Smooth muscle cell (in vitro differentiated cells): ENCODE data around the gene FBXL13. TPM values are rescaled to one million over a fixed set of nuclear protein-coding genes. Genes with fewer than 3 reads are reported as not detected.
A peak's percentile ranks its signal among the peaks of the same experiment; 100 is the strongest.

Source experiments
- DNase-seq: peaks from one replicate; lab custom pipeline; 2025; ENCODE audit not compliant: unreplicated experiment; lab: John Stamatoyannopoulos, UW
- H2AFZ ChIP-seq: fragments of 200-600 bp; sonication (generic); 2 replicates; pipeline ENCODE4 v1.6.0; 2016; ENCODE audit warnings: antibody characterized with exemption, low read depth, mild to moderate bottlenecking
- H3F3A ChIP-seq: fragments of 200-600 bp; sonication (generic); 2 replicates; pipeline ENCODE4 v1.6.0; 2017; ENCODE audit warnings: antibody characterized with exemption, low read depth
- H3K27ac ChIP-seq: fragments of 200-600 bp; sonication (generic); 2 replicates; pipeline ENCODE4 v1.5.1; 2016; ENCODE audit warnings: low read depth, mild to moderate bottlenecking
- H3K27me3 ChIP-seq: fragments of 200-600 bp; sonication (generic); 2 replicates; pipeline ENCODE4 v1.6.1; 2016; ENCODE audit warnings: low read depth, mild to moderate bottlenecking
- H3K36me3 ChIP-seq: fragments of 200-600 bp; sonication (generic); 2 replicates; pipeline ENCODE4 v1.5.1; 2016; ENCODE audit warnings: low read depth
- H3K4me1 ChIP-seq: fragments of 200-600 bp; sonication (generic); 2 replicates; pipeline ENCODE4 v1.5.1; 2016; ENCODE audit warnings: low read depth
- H3K4me2 ChIP-seq: fragments of 200-600 bp; sonication (generic); 2 replicates; pipeline ENCODE4 v1.6.0; 2016; ENCODE audit warnings: mild to moderate bottlenecking
- H3K4me3 ChIP-seq: fragments of 200-600 bp; sonication (generic); 2 replicates; pipeline ENCODE4 v1.5.1; 2016; ENCODE audit warnings: mild to moderate bottlenecking
- H3K79me2 ChIP-seq: fragments of 200-600 bp; sonication (generic); 2 replicates; pipeline ENCODE4 v1.6.0; 2016; ENCODE audit warnings: low read depth, mild to moderate bottlenecking
- H3K9ac ChIP-seq: fragments of 200-600 bp; sonication (generic); 2 replicates; pipeline ENCODE4 v1.6.0; 2016; ENCODE audit warnings: low read depth
- H3K9me3 ChIP-seq: fragments of 200-600 bp; sonication (generic); replicated peaks from 2 replicates; pipeline ENCODE4 v1.5.1; 2016; ENCODE audit warnings: low read depth
- H4K20me1 ChIP-seq: fragments of 200-600 bp; sonication (generic); 2 replicates; pipeline ENCODE4 v1.6.0; 2016; ENCODE audit warnings: low read depth
- WGBS: methylation state at CpG from one replicate; pipeline ENCODE4 v1.1.7; 2016; ENCODE audit warnings: low lambda C conversion rate; 5-methylcytosine and 5-hydroxymethylcytosine counted together
- polyA plus RNA-seq: library from polyadenylated mRNA; unstranded; fragments of >200 nt; fragmentation: Nextera tagmentation; extraction: Ambion mirVana; gene quantifications from 2 replicates; pipeline ENCODE4 v1.2.1, GENCODE V29; 2016
- total RNA-seq: library from RNA; depleted of rRNA; stranded (reverse); fragments of >200 nt; gene quantifications from 2 replicates; pipeline ENCODE4 v1.2.3, GENCODE V29; 2014
- TF ChIP-seq, protein P1 (sequence below): fragments of 200-600 bp; sonication (generic); IDR thresholded peaks from 2 replicates; pipeline ENCODE4 v1.5.1; 2017; ENCODE audit warnings: borderline replicate concordance, mild to moderate bottlenecking, antibody characterized with exemption; ENCODE audit not compliant: insufficient read depth, poor library complexity, severe bottlenecking

FBXL13 gene
- total RNA-seq (7.0 and 12.1 TPM in 2 replicates), polyA plus RNA-seq (1.6 and 2.6 TPM in 2 replicates)

DNA sequence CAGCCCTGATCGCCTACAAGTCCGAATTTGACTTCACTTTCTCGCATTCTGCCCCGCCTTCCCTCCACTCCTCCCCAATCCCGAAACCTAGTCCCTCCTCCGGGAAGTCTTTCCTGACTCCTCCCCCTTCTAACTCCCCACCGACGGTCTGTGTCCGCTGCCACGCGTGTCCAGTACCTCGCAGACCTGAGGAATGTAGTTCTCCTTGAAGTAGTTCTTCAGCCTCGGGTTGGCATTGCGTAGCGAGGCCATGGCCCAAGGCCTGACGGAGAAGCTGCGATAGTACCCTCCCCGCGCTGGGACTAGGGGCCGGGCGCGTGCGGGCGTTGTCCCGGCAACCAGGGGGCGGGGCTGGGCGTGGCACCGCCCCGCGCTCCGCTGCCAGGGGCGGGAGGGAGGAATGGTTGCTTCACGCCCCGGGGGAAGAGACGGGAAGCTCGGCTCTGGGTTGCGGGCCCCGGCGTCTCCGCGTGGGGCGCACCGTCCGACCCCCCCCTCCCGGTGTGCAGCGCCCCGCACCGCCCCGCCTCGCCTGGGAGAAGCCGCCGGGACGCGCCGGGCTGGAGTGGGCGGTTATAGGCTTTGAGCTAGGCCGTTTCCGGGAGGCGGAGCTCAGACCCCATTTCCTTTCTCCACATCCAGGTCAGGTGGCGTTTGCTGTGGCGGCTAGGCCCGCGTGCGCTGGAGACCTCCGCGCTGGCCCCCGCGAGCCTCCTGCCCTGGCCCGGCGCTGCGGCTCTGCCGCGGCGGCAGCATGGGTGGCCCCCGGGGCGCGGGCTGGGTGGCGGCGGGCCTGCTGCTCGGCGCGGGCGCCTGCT lies at the start of gene FBXL13, which contains the start of gene ARMC10:
FBXL13 (minus strand) TSS at position 278 of the 818 bp plus-strand sequence.
ARMC10 (plus strand) TSS at position 622 of the 818 bp plus-strand sequence; CDS start at position 755, 133 bp downstream.
- H2AFZ ChIP-seq, result peak within 1 kb of the TSS; percentile 97
- WGBS, result 4% methylated on average over 48 of the region's 83 CpGs

DNA sequence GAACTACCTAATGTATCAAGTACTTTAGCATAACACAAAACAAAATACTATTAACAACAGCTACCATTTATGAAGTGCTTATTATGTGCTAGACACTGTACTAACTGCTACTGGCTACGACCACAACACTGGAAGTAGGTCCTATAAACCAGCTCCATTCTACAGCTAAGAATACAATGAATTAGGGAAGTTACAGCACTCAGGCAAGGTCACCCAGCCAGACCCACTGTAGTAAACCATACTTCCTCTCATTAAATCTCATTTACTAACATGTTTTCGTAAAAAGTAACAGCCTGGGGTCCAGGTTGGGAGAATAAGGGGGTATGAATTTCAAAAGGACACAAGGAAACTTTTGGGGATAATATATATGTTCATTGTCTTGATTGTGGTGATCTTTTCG lies 48.9 kb upstream of the FBXL13 start:
- TF ChIP-seq, protein P1, sequence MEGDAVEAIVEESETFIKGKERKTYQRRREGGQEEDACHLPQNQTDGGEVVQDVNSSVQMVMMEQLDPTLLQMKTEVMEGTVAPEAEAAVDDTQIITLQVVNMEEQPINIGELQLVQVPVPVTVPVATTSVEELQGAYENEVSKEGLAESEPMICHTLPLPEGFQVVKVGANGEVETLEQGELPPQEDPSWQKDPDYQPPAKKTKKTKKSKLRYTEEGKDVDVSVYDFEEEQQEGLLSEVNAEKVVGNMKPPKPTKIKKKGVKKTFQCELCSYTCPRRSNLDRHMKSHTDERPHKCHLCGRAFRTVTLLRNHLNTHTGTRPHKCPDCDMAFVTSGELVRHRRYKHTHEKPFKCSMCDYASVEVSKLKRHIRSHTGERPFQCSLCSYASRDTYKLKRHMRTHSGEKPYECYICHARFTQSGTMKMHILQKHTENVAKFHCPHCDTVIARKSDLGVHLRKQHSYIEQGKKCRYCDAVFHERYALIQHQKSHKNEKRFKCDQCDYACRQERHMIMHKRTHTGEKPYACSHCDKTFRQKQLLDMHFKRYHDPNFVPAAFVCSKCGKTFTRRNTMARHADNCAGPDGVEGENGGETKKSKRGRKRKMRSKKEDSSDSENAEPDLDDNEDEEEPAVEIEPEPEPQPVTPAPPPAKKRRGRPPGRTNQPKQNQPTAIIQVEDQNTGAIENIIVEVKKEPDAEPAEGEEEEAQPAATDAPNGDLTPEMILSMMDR, result no peak
- Histone ChIP-seq H3K4me3 (no peak overlapping the region), H3K4me1 (peaks cover 4% of the 10 kb centered on the region), H3F3A (no peaks in the 10 kb centered on the region), H3K27me3 (no peaks in the 10 kb centered on the region), H3K4me2 (no peak overlapping the region), H2AFZ (no peak overlapping the region), H3K9me3 (no peaks in the 10 kb centered on the region), H3K9ac (no peak overlapping the region), H4K20me1 (no peaks in the 10 kb centered on the region), H3K27ac (no peak overlapping the region), H3K79me2 (no peaks in the 10 kb centered on the region), H3K36me3 (peaks cover 3% of the 10 kb centered on the region)
- WGBS, result 61% methylated on average over 3 of the region's 3 CpGs
- no peak for DNase-seq

More for the DNA sequence above, at the start of gene FBXL13, which contains the start of gene ARMC10:
- Histone ChIP-seq H3K36me3 (no peaks in the 10 kb centered on the region), H3K27ac (peak within 1 kb of the TSS; percentile 89), H4K20me1 (peaks cover 2% of the 10 kb centered on the region), H3F3A (peaks cover 5% of the 10 kb centered on the region), H3K9me3 (no peaks in the 10 kb centered on the region), H3K9ac (peak within 1 kb of the TSS; percentile 82), H3K79me2 (peaks cover 41% of the 10 kb centered on the region), H3K4me2 (peak within 1 kb of the TSS; percentile 98), H3K4me1 (peaks cover 14% of the 10 kb centered on the region), H3K4me3 (peak within 1 kb of the TSS; percentile 92), H3K27me3 (no peaks in the 10 kb centered on the region)
- peak; percentile 95 for DNase-seq
- TF ChIP-seq, protein P1, result no peak

DNA sequence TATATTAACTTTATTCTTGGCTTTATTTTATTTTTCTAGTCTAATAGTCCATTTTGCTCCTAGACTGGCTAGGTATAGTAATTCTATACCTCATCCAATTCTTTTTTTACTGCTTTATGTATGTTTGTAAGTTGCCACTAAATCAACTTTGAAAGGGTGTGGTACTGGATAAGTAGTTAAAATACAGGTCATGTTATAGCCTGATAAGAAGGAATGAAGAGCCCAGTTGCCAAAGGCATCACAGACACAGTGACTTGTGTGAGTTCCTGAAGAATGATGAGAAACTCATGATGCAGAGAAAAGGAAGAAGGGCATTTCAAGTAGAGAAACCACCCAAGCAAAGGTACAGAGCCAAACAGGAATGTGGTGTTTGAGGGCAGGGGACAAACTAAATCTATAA lies 47.0 kb upstream of the FBXL13 start:
- Histone ChIP-seq H3F3A (no peaks in the 10 kb centered on the region), H3K79me2 (no peaks in the 10 kb centered on the region), H2AFZ (no peak overlapping the region), H3K27ac (no peak overlapping the region), H3K9ac (no peak overlapping the region), H4K20me1 (no peaks in the 10 kb centered on the region), H3K9me3 (no peaks in the 10 kb centered on the region), H3K36me3 (no peaks in the 10 kb centered on the region), H3K4me3 (no peak overlapping the region), H3K27me3 (no peaks in the 10 kb centered on the region), H3K4me1 (peaks cover 4% of the 10 kb centered on the region), H3K4me2 (no peak overlapping the region)
- TF ChIP-seq, protein P1, result no peak
- DNase-seq, result no peak
